ENCODE measurements around the gene ATP5IF1. TPM values are rescaled to one million over a fixed set of nuclear protein-coding genes. Genes with fewer than 3 reads are reported as not detected.

Gene ATP5IF1
- total and polyA plus RNA-seq, 2 of the 13 experiments (the other 11 are each of a cell fraction or from before 2014, with no cell fraction given), result 97.7 to 131 TPM

GRCh38 chr1:28232558-28233263 lies 3.2 kb upstream of the ATP5IF1 start, which contains the start of gene DNAJC8 (continued):
- TF ChIP-seq ATF2 (CRISPR knock-in tag; IDR thresholded peaks at IDR 0.05) (no peak), TSC22D2 (CRISPR knock-in tag; IDR thresholded peaks at IDR 0.05; ENCODE audit: borderline replicate concordance) (peak; percentile 40; the same call in 1 of the 2 replicates), TAF15 (IDR thresholded peaks at IDR 0.05; ENCODE audit: low read depth, low read length, poor library complexity, severe bottlenecking) (peak; percentile 54), MLLT10 (CRISPR knock-in tag; IDR thresholded peaks at IDR 0.05) (no peak), ZNF703 (CRISPR knock-in tag; IDR thresholded peaks at IDR 0.05; ENCODE audit: borderline replicate concordance) (no peak), ZSCAN22 (CRISPR knock-in tag; IDR thresholded peaks at IDR 0.05) (no peak), ELF4 (CRISPR knock-in tag; IDR thresholded peaks at IDR 0.05; ENCODE audit: borderline replicate concordance) (no peak), KLF6 (CRISPR knock-in tag; IDR thresholded peaks at IDR 0.05) (peak; percentile 62; the same call in 1 of the 2 replicates), NFIB (CRISPR knock-in tag; IDR thresholded peaks at IDR 0.05; ENCODE audit: borderline replicate concordance) (no peak), ZNF660 (CRISPR knock-in tag; IDR thresholded peaks at IDR 0.05; ENCODE audit: borderline replicate concordance, low read depth) (no peak), IRF2 (CRISPR knock-in tag; IDR thresholded peaks at IDR 0.05) (no peak), ZNF382 (CRISPR knock-in tag; IDR thresholded peaks at IDR 0.05; ENCODE audit: borderline replicate concordance) (no peak), EEA1 (CRISPR knock-in tag; IDR thresholded peaks at IDR 0.05; ENCODE audit: borderline replicate concordance) (no peak), KDM1A (CRISPR knock-in tag; IDR thresholded peaks at IDR 0.05) (no peak; the same call in 1 of the 2 replicates), ZNF839 (CRISPR knock-in tag; IDR thresholded peaks at IDR 0.05; ENCODE audit: borderline replicate concordance) (no peak), ARID3A (IDR thresholded peaks at IDR 0.05; ENCODE audit: low read depth, low read length) (no peak), ZNF335 (CRISPR knock-in tag; IDR thresholded peaks at IDR 0.05) (peak; percentile 45; the same call in 1 of the 2 replicates), NR0B2 (CRISPR knock-in tag; IDR thresholded peaks at IDR 0.05) (no peak), ZNF230 (CRISPR knock-in tag; IDR thresholded peaks at IDR 0.05) (0 out of 2 replicates have a peak, but pooled peaks have one; percentile 50), ZNF460 (CRISPR knock-in tag; IDR thresholded peaks at IDR 0.05; ENCODE audit: borderline replicate concordance) (no peak), DBP (CRISPR knock-in tag; IDR thresholded peaks at IDR 0.05; ENCODE audit: not compliant biosample characterization) (no peak), ZNF260 (CRISPR knock-in tag; IDR thresholded peaks at IDR 0.05; ENCODE audit: borderline replicate concordance, low read depth) (no peak), NFYB (CRISPR knock-in tag; IDR thresholded peaks at IDR 0.05) (peak; percentile 52), POLR2G (IDR thresholded peaks at IDR 0.05; ENCODE audit: low read depth, low read length) (peak; percentile 89), ZNF562 (CRISPR knock-in tag; IDR thresholded peaks at IDR 0.05; ENCODE audit: borderline replicate concordance) (no peak), HMGA1 (CRISPR knock-in tag; conservative IDR thresholded peaks at IDR 0.05) (no peak), NKX3-1 (CRISPR knock-in tag; IDR thresholded peaks at IDR 0.05) (no peak; the same call in 1 of the 2 replicates)

All from HepG2 (cell line).